H1 (cell line): ENCODE results near the gene ATP2A3.
"Not testable (repeated sequence)": the region's sequence is repeated elsewhere in the genome, so short reads cannot be mapped to it uniquely, and the experiment has no call there.

ENCODE experiments used
- ATF3 ChIP-seq: IDR thresholded peaks from 2 replicates; pipeline ENCODE4 v1.6.1; 2011; ENCODE audit warnings: low read depth, mild to moderate bottlenecking, low read length; ENCODE audit not compliant: insufficient read depth
- BRCA1 ChIP-seq: IDR thresholded peaks from 2 replicates; pipeline ENCODE4 v1.6.1; 2012; ENCODE audit warnings: low read depth, low read length, improper control_type of control experiment
- CHD1 ChIP-seq: IDR thresholded peaks from 2 replicates; pipeline ENCODE4 v1.6.1; 2012; ENCODE audit warnings: low read depth, low read length, improper control_type of control experiment
- CHD7 ChIP-seq: fragments of 300-600 bp; sonication (generic); IDR thresholded peaks from 2 replicates; pipeline ENCODE4 v1.7.1; 2012; ENCODE audit warnings: low read length, moderate library complexity, mild to moderate bottlenecking, inconsistent platforms; ENCODE audit not compliant: insufficient replicate concordance
- CTCF ChIP-seq, 3 experiments: IDR thresholded peaks; 1 replicate in 2 of 3; 2 replicates in 1 of 3; pipeline versions ENCODE4 v1.5.1 to v1.6.1; 2011; ENCODE audit warnings: low read length in 3 of 3, mild to moderate bottlenecking in 3 of 3, inconsistent platforms in 2 of 3, low read depth in 1 of 3, moderate library complexity in 1 of 3; ENCODE audit not compliant: insufficient read depth in 1 of 3; ENCODE audit errors: control extremely low read depth in 1 of 3
- E2F6 ChIP-seq: IDR thresholded peaks from 2 replicates; pipeline ENCODE4 v1.6.1; 2012; ENCODE audit warnings: inconsistent platforms
- GABPA ChIP-seq: IDR thresholded peaks from 2 replicates; pipeline ENCODE4 v1.6.1; 2011; ENCODE audit warnings: mild to moderate bottlenecking, low read length, moderate library complexity, borderline replicate concordance; ENCODE audit not compliant: insufficient read depth
- JUND ChIP-seq: IDR thresholded peaks from 2 replicates; pipeline ENCODE4 v1.6.1; 2011; ENCODE audit warnings: mild to moderate bottlenecking, improper control_type of control experiment, low read length
- POLR2A ChIP-seq, 2 experiments: IDR thresholded peaks; 1 replicate in 1 of 2; 2 replicates in 1 of 2; pipeline ENCODE4 v1.6.1; 2011; ENCODE audit warnings: low read depth in 2 of 2, low read length in 2 of 2, mild to moderate bottlenecking in 2 of 2; ENCODE audit errors: control extremely low read depth in 1 of 2
- SP2 ChIP-seq: IDR thresholded peaks from 2 replicates; pipeline ENCODE4 v1.6.1; 2012; ENCODE audit warnings: mild to moderate bottlenecking, low read length, inconsistent platforms
- SRF ChIP-seq: IDR thresholded peaks from 2 replicates; pipeline ENCODE4 v1.6.1; 2011; ENCODE audit warnings: mild to moderate bottlenecking, low read depth, low read length, moderate library complexity

- TF ChIP-seq CTCF (IDR thresholded peaks at IDR 0.05; ENCODE audit: control extremely low read depth in 1 of 3, insufficient read depth in 1 of 3, low read depth in 1 of 3, low read length in 3 of 3); ATF3; SP2; SRF; CHD7; GABPA; E2F6; CHD1; POLR2A (IDR thresholded peaks at IDR 0.05; ENCODE audit: control extremely low read depth in 1 of 2, low read depth in 2 of 2, low read length in 2 of 2); JUND; BRCA1: not testable (repeated sequence)
These were observed 15.7 kb downstream of the ATP2A3 start for GRCh38 chr17:3948551-3948950.
